ENCODE measurements around the gene LMBR1.

DNA sequence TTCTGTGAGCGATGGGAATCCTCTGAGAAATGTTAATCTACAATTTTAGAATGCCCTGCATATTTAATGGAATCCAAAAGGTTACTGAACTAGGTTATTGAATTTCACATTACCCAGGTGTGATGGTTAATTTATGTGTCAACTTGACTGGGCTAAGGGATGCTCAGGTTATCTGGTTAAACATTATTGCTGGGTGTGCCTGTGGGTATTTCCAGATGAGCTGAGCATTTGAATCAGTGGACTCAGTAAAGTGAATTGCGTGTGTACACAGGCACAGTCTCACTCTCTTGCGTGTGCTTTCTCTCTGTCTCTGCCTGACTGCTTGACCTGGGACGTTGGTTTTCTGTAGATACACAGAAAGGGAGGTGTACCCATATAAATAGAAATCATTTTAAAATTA is 230.7 kb downstream of the LMBR1 start:
- no peak for TF ChIP-seq ZBTB7A (IDR thresholded peaks at IDR 0.05; ENCODE audit: low read depth)
- TF ChIP-seq, protein P1, sequence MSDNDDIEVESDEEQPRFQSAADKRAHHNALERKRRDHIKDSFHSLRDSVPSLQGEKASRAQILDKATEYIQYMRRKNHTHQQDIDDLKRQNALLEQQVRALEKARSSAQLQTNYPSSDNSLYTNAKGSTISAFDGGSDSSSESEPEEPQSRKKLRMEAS (IDR thresholded peaks at IDR 0.05), result no peak
